WTC11 (cell line): ENCODE results near the gene HBG1. TPM values are rescaled to one million over a fixed set of nuclear protein-coding genes. Genes with fewer than 3 reads are reported as not detected.

Source experiments
- ATAC-seq: fragments of 200-7000 bp; cut with Tn5 transposase; 2 replicates; pipeline ENCODE4 v1.10.0; 2021; ENCODE audit warnings: mild to moderate bottlenecking, moderate library complexity
- CTCF ChIA-PET: fragments of 300-600 bp; sonication (Branson Sonifier 250); formaldehyde crosslinking; loops from one replicate; lab custom pipeline; 2021; ENCODE audit warnings: antibody characterized with exemption; lab: Charles Lee
- POLR2A ChIA-PET: fragments of 350-600 bp; sonication (Branson Sonifier 250); formaldehyde crosslinking; loops from one replicate; lab custom pipeline; 2021; ENCODE audit warnings: antibody characterized with exemption; lab: Charles Lee
- DNase-seq: peaks from one replicate; pipeline ENCODE4 v3.0.0; 2021; ENCODE audit warnings: low spot score
- H3K27ac Mint-ChIP-seq: 2 replicates; pipeline ENCODE4 v1.8.0; 2021; ENCODE audit warnings: mixed read lengths
- H3K27me3 Mint-ChIP-seq: 2 replicates; pipeline ENCODE4 v1.8.0; 2021; ENCODE audit warnings: low read depth, mild to moderate bottlenecking, moderate library complexity, mixed read lengths
- H3K36me3 Mint-ChIP-seq: 2 replicates; pipeline ENCODE4 v1.8.0; 2021; ENCODE audit warnings: mixed read lengths
- H3K4me1 Mint-ChIP-seq: 2 replicates; pipeline ENCODE4 v1.8.0; 2022; ENCODE audit warnings: mixed read lengths
- H3K4me3 Mint-ChIP-seq: 2 replicates; pipeline ENCODE4 v1.8.0; 2021; ENCODE audit warnings: mild to moderate bottlenecking, moderate library complexity, mixed read lengths
- H3K9me3 Mint-ChIP-seq: 2 replicates; pipeline ENCODE4 v1.8.0; 2021; ENCODE audit warnings: mixed read lengths
- ATF1 ChIP-seq: sonication (generic); formaldehyde crosslinking; IDR thresholded peaks from 2 replicates; pipeline ENCODE4 v1.8.1; 2023; ENCODE audit warnings: mild to moderate bottlenecking, moderate library complexity, missing genetic modification reagents
- GABPB1 ChIP-seq: sonication (generic); formaldehyde crosslinking; IDR thresholded peaks from 2 replicates; pipeline ENCODE4 v1.8.1; 2023; ENCODE audit warnings: mild to moderate bottlenecking, missing genetic modification reagents
- KAT7 ChIP-seq: sonication (generic); formaldehyde crosslinking; IDR thresholded peaks from 2 replicates; pipeline ENCODE4 v1.8.1; 2023; ENCODE audit warnings: missing genetic modification reagents, mild to moderate bottlenecking, borderline replicate concordance
- NFE2L1 ChIP-seq: sonication (generic); formaldehyde crosslinking; IDR thresholded peaks from 2 replicates; pipeline ENCODE4 v1.8.1; 2023; ENCODE audit warnings: missing genetic modification reagents
- NFYB ChIP-seq: sonication (generic); formaldehyde crosslinking; conservative IDR thresholded peaks from 2 replicates; pipeline ENCODE4 v1.8.0; 2022; ENCODE audit warnings: low read depth, missing genetic modification reagents
- NR1H2 ChIP-seq: sonication (generic); formaldehyde crosslinking; IDR thresholded peaks from 2 replicates; pipeline ENCODE4 v1.9.0; 2021; ENCODE audit warnings: mild to moderate bottlenecking, moderate library complexity, missing genetic modification reagents
- RELA ChIP-seq: sonication (generic); formaldehyde crosslinking; IDR thresholded peaks from 2 replicates; pipeline ENCODE4 v1.8.1; 2022; ENCODE audit warnings: missing genetic modification reagents, mild to moderate bottlenecking, borderline replicate concordance
- TP53 ChIP-seq: sonication (generic); formaldehyde crosslinking; IDR thresholded peaks from 2 replicates; pipeline ENCODE4 v1.8.1; 2023; ENCODE audit warnings: mild to moderate bottlenecking, missing genetic modification reagents
- ZNF317 ChIP-seq: sonication (generic); formaldehyde crosslinking; IDR thresholded peaks from 2 replicates; pipeline ENCODE4 v1.8.1; 2023; ENCODE audit warnings: low read depth, mild to moderate bottlenecking, moderate library complexity, missing genetic modification reagents, borderline replicate concordance
- ZNF416 ChIP-seq: fragments of 250-450 bp; sonication (Bioruptor Pico); IDR thresholded peaks from 2 replicates; pipeline ENCODE4 v1.9.0; 2021; ENCODE audit warnings: mild to moderate bottlenecking, inconsistent platforms
- total RNA-seq: library from RNA; stranded (reverse); gene quantifications from 3 replicates; pipeline ENCODE4 v1.2.3, GENCODE V29; 2021
- TF ChIP-seq, protein P1 (sequence below): fragments of 250-450 bp; sonication (Bioruptor Pico); conservative IDR thresholded peaks from 2 replicates; pipeline ENCODE4 v1.9.0; 2021; ENCODE audit warnings: mild to moderate bottlenecking
- TF ChIP-seq, protein P2 (sequence below): sonication (generic); formaldehyde crosslinking; conservative IDR thresholded peaks from 2 replicates; pipeline ENCODE4 v1.8.1; 2022; ENCODE audit warnings: mild to moderate bottlenecking, missing genetic modification reagents
- TF ChIP-seq, protein P3 (sequence below): sonication (generic); formaldehyde crosslinking; IDR thresholded peaks from 2 replicates; pipeline ENCODE4 v1.8.1; 2022; ENCODE audit warnings: low read depth, mild to moderate bottlenecking, moderate library complexity, missing genetic modification reagents, borderline replicate concordance
- TF ChIP-seq, protein P4 (sequence below): sonication (generic); formaldehyde crosslinking; IDR thresholded peaks from 2 replicates; pipeline ENCODE4 v1.8.1; 2023; ENCODE audit warnings: mild to moderate bottlenecking, missing genetic modification reagents, moderate library complexity
- TF ChIP-seq, protein P5 (sequence below): sonication (generic); formaldehyde crosslinking; IDR thresholded peaks from 2 replicates; pipeline ENCODE4 v1.8.1; 2023; ENCODE audit warnings: mild to moderate bottlenecking, missing genetic modification reagents
- TF ChIP-seq, protein P6 (sequence below): sonication (generic); formaldehyde crosslinking; IDR thresholded peaks from 2 replicates; pipeline ENCODE4 v1.8.1; 2022; ENCODE audit warnings: missing genetic modification reagents, borderline replicate concordance
- TF ChIP-seq, protein P7 (sequence below): fragments of 250-450 bp; sonication (Bioruptor Pico); IDR thresholded peaks from 2 replicates; pipeline ENCODE4 v1.8.0; 2021; ENCODE audit warnings: mild to moderate bottlenecking

HBG1 gene
- total RNA-seq, 1 experiment from 2014 or later, result 3.4 TPM

DNA sequence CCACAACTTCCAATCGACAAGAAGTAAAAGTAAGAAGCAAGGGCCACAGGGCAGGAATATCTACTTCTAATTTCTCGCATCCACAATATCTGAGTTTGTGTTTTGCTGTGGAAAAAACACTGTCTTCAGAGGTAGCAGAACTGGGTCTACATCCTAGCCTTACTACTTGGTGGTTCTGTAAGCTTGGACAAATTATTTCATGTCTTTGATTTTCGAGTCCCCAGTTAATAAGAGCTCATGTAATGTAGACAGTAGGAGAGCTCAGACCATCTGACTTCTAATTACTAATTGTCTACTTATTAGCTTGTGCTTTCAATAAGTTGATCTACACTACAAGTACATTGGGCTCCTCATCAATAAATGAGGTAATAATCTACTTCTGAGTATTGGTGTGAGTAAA lies 33.4 kb upstream of the HBG1 start (continued):
- TF ChIP-seq NFYB (CRISPR knock-in tag) (no peak), RELA (CRISPR knock-in tag) (no peak), TP53 (CRISPR knock-in tag) (no peak), NFE2L1 (CRISPR knock-in tag) (no peak), KAT7 (CRISPR knock-in tag) (no peak), ZNF416 (CRISPR knock-in tag) (no peak)
- TF ChIP-seq, protein P1, sequence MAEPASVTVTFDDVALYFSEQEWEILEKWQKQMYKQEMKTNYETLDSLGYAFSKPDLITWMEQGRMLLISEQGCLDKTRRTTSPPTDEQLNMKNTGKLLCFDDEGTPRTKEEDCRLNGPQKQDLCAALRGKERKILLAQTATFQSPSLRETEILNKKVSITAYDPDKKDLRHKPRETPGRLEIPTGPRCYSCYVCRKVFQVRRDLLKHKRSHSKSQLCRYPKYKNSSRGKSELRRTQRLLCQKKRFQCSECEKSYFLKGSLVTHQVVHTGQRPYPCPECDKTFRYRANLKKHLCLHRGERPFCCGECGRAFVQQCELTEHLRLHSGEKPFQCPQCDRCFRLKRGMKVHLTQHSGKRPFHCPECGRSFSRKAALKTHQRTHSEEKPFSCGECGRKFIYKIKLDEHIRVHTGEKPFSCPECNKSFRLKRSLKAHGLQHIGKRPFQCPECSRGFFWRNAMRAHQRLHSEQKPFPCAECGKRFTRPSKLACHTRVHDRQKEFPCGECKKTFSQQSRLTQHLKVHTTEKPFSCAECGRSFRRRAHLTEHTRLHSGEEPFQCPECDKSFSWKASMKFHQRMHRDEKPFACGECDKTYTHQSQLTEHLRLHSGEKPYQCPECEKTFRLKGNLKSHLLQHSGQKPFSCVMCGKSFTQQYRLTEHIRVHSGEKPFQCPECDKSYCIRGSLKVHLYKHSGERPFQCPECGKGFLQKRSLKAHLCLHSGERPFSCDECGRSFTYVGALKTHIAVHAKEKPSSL (CRISPR knock-in tag), result no peak
- TF ChIP-seq, all 79 proteins: peak for 0

DNA sequence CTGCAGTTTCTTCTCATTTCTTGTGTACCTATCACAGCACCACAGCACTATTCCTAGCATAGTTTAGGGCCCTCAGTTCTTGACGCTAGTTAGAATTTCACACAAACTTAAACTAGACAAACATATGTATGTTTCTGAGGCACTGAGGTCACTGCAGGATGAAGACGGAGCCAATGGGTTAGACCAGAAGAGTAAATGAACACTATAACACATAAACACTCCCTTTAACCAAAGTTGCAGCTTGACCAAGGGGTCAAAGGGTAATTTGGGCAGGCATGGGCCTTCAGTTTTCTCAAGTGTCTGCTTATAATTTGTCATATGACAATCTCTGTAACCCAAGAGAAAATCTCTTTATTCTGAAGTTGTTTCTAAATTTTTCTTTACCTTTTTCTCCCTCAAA lies 33.0 kb upstream of the HBG1 start:
- Mint-ChIP-seq H3K4me3 (no peak overlapping the region), H3K27ac (no peak overlapping the region), H3K27me3 (no peaks in the 10 kb centered on the region), H3K36me3 (no peaks in the 10 kb centered on the region)
- ATAC-seq, result no peak
- TF ChIP-seq GABPB1, result no peak
- TF ChIP-seq, protein P2, sequence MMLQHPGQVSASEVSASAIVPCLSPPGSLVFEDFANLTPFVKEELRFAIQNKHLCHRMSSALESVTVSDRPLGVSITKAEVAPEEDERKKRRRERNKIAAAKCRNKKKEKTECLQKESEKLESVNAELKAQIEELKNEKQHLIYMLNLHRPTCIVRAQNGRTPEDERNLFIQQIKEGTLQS, result no peak
- no peak for TF ChIP-seq ATF1 (CRISPR knock-in tag)
- TF ChIP-seq, all 79 proteins: peak for 0
- ChIA-PET CTCF (interaction anchor here (2.2 kb wide), 1 partner anchor 9 kb away, joined by 5 read pairs; no protein-coding TSS in a partner anchor), POLR2A (no interaction called here)
- DNase-seq, result no peak
- H3K9me3 Mint-ChIP-seq, result no peaks in the 10 kb centered on the region; the same call in 1 of the 2 replicates
- H3K4me1 Mint-ChIP-seq, result peaks cover 5% of the 10 kb centered on the region

DNA sequence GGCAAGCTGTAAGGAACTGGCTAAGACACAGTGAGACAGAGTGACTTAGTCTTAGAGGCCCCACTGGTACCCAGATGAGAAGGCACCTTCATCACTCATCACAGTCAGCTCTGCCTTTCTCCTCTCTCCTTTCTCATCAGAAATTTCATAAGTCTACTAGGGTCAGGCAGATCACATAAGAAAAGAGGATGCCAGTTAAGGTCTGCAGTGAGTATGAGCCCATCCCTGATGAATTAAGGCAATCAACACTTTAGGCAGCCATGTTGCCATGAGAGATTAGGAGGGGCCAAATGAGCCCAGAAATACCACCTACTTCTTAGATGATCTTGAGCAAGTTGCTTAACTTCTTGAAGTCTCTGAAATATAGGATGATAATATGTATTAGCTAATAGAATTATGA lies 31.9 kb upstream of the HBG1 start:
- POLR2A ChIA-PET, result no interaction called here
- Mint-ChIP-seq H3K27ac (no peak overlapping the region), H3K4me1 (peaks cover 5% of the 10 kb centered on the region), H3K4me3 (no peak overlapping the region), H3K9me3 (no peaks in the 10 kb centered on the region; the same call in 1 of the 2 replicates), H3K27me3 (no peaks in the 10 kb centered on the region), H3K36me3 (no peaks in the 10 kb centered on the region)
- TF ChIP-seq, protein P3, sequence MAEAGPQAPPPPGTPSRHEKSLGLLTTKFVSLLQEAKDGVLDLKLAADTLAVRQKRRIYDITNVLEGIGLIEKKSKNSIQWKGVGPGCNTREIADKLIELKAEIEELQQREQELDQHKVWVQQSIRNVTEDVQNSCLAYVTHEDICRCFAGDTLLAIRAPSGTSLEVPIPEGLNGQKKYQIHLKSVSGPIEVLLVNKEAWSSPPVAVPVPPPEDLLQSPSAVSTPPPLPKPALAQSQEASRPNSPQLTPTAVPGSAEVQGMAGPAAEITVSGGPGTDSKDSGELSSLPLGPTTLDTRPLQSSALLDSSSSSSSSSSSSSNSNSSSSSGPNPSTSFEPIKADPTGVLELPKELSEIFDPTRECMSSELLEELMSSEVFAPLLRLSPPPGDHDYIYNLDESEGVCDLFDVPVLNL (CRISPR knock-in tag), result no peak
- no peak for ATAC-seq
- CTCF ChIA-PET, result interaction anchor here (2.2 kb wide), 1 partner anchor 10 kb away, joined by 5 read pairs; no protein-coding TSS in a partner anchor
- DNase-seq, result no peak

DNA sequence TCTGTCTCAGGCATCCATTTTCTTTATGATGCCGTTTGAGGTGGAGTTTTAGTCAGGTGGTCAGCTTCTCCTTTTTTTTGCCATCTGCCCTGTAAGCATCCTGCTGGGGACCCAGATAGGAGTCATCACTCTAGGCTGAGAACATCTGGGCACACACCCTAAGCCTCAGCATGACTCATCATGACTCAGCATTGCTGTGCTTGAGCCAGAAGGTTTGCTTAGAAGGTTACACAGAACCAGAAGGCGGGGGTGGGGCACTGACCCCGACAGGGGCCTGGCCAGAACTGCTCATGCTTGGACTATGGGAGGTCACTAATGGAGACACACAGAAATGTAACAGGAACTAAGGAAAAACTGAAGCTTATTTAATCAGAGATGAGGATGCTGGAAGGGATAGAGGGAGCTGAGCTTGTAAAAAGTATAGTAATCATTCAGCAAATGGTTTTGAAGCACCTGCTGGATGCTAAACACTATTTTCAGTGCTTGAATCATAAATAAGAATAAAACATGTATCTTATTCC lies 31.0 kb upstream of the HBG1 start:
- H3K27ac Mint-ChIP-seq, result no peak overlapping the region
- POLR2A ChIA-PET, result interaction anchor here (1.0 kb wide), 1 partner anchor 10 kb away, joined by 3 read pairs; the partner anchor contains the start of gene HBE1
- H3K9me3 Mint-ChIP-seq, result no peaks in the 10 kb centered on the region; the same call in 1 of the 2 replicates
- no peaks in the 10 kb centered on the region for H3K27me3 Mint-ChIP-seq
- peaks cover 5% of the 10 kb centered on the region for H3K4me1 Mint-ChIP-seq
- CTCF ChIA-PET, result interaction anchor here (2.2 kb wide), 1 partner anchor 11 kb away, joined by 5 read pairs; no protein-coding TSS in a partner anchor
- H3K4me3 Mint-ChIP-seq, result no peak overlapping the region
- ATAC-seq (peak; percentile 82), DNase-seq (peak; percentile 49)
- no peaks in the 10 kb centered on the region for H3K36me3 Mint-ChIP-seq
- TF ChIP-seq, protein P4, sequence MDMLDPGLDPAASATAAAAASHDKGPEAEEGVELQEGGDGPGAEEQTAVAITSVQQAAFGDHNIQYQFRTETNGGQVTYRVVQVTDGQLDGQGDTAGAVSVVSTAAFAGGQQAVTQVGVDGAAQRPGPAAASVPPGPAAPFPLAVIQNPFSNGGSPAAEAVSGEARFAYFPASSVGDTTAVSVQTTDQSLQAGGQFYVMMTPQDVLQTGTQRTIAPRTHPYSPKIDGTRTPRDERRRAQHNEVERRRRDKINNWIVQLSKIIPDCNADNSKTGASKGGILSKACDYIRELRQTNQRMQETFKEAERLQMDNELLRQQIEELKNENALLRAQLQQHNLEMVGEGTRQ (CRISPR knock-in tag), result no peak
- TF ChIP-seq ZNF317 (CRISPR knock-in tag) (no peak), NR1H2 (CRISPR knock-in tag) (no peak)
- TF ChIP-seq, protein P5, sequence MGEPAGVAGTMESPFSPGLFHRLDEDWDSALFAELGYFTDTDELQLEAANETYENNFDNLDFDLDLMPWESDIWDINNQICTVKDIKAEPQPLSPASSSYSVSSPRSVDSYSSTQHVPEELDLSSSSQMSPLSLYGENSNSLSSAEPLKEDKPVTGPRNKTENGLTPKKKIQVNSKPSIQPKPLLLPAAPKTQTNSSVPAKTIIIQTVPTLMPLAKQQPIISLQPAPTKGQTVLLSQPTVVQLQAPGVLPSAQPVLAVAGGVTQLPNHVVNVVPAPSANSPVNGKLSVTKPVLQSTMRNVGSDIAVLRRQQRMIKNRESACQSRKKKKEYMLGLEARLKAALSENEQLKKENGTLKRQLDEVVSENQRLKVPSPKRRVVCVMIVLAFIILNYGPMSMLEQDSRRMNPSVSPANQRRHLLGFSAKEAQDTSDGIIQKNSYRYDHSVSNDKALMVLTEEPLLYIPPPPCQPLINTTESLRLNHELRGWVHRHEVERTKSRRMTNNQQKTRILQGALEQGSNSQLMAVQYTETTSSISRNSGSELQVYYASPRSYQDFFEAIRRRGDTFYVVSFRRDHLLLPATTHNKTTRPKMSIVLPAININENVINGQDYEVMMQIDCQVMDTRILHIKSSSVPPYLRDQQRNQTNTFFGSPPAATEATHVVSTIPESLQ (CRISPR knock-in tag), result no peak
- TF ChIP-seq, protein P6, sequence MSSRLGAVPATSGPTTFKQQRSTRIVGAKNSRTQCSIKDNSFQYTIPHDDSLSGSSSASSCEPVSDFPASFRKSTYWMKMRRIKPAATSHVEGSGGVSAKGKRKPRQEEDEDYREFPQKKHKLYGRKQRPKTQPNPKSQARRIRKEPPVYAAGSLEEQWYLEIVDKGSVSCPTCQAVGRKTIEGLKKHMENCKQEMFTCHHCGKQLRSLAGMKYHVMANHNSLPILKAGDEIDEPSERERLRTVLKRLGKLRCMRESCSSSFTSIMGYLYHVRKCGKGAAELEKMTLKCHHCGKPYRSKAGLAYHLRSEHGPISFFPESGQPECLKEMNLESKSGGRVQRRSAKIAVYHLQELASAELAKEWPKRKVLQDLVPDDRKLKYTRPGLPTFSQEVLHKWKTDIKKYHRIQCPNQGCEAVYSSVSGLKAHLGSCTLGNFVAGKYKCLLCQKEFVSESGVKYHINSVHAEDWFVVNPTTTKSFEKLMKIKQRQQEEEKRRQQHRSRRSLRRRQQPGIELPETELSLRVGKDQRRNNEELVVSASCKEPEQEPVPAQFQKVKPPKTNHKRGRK (CRISPR knock-in tag), result no peak
- TF ChIP-seq, protein P7, sequence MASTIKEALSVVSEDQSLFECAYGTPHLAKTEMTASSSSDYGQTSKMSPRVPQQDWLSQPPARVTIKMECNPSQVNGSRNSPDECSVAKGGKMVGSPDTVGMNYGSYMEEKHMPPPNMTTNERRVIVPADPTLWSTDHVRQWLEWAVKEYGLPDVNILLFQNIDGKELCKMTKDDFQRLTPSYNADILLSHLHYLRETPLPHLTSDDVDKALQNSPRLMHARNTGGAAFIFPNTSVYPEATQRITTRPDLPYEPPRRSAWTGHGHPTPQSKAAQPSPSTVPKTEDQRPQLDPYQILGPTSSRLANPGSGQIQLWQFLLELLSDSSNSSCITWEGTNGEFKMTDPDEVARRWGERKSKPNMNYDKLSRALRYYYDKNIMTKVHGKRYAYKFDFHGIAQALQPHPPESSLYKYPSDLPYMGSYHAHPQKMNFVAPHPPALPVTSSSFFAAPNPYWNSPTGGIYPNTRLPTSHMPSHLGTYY (CRISPR knock-in tag), result no peak
- TF ChIP-seq, protein P1 (CRISPR knock-in tag), result no peak
